H1 (cell line): ENCODE measurements around the gene SLC2A1. TPM values are rescaled to one million over a fixed set of nuclear protein-coding genes. Genes with fewer than 3 reads are reported as not detected.
A peak's percentile ranks its signal among the peaks of the same experiment; 100 is the strongest.

Experiments
- CTCF ChIA-PET: fragments of 300-600 bp; sonication (Branson Sonifier 250); formaldehyde crosslinking; loops from one replicate; lab custom pipeline; 2021; ENCODE audit not compliant: partially characterized antibody; lab: Charles Lee
- POLR2A ChIA-PET: fragments of 300-600 bp; sonication (Branson Sonifier 250); formaldehyde crosslinking; loops from one replicate; lab custom pipeline; 2021; ENCODE audit warnings: inconsistent platforms; ENCODE audit not compliant: partially characterized antibody; lab: Charles Lee
- DNase-seq, 2 experiments: peaks; one replicate each; pipeline versions ENCODE4 v3.0.0 to v3.0.0-alpha.2; 2010 to 2022; ENCODE audit warnings: low spot score in 2 of 2, low read depth in 1 of 2, mixed read lengths in 1 of 2
- FAIRE-seq: peaks from 2 replicates; lab custom pipeline; 2011; peaks lifted over from hg19 to GRCh38; lab: Jason Lieb, UNC
- H2AFZ ChIP-seq: 2 replicates; pipeline ENCODE4 v1.8.1; 2012; ENCODE audit warnings: low read length, inconsistent platforms
- H2AK5ac ChIP-seq: 2 replicates; pipeline ENCODE4 v1.6.1; 2013; ENCODE audit warnings: low read depth, low read length
- H2BK120ac ChIP-seq: replicated peaks from 2 replicates; pipeline ENCODE3; 2013; ENCODE audit warnings: low read depth, low read length, inconsistent platforms
- H2BK12ac ChIP-seq: 2 replicates; pipeline ENCODE4 v1.6.1; 2013; ENCODE audit warnings: low read depth, low read length
- H2BK15ac ChIP-seq: 2 replicates; pipeline ENCODE4 v1.6.1; 2013; ENCODE audit warnings: low read length
- H2BK20ac ChIP-seq: 2 replicates; pipeline ENCODE4 v1.6.1; 2013; ENCODE audit warnings: low read length
- H2BK5ac ChIP-seq: 2 replicates; pipeline ENCODE4 v1.6.1; 2013; ENCODE audit warnings: low read depth, low read length
- H3K14ac ChIP-seq: 2 replicates; pipeline ENCODE4 v1.6.1; 2013; ENCODE audit warnings: inconsistent platforms; ENCODE audit not compliant: insufficient read length
- H3K18ac ChIP-seq: 2 replicates; pipeline ENCODE4 v1.6.1; 2013; ENCODE audit warnings: low read length; ENCODE audit errors: extremely low read depth
- H3K23ac ChIP-seq: 2 replicates; pipeline ENCODE4 v1.6.1; 2013; ENCODE audit warnings: inconsistent platforms; ENCODE audit not compliant: insufficient read length
- H3K23me2 ChIP-seq: 2 replicates; pipeline ENCODE4 v1.6.1; 2013; ENCODE audit warnings: low read depth, low read length
- H3K27ac ChIP-seq: 2 replicates; pipeline ENCODE4 v1.6.1; 2011; ENCODE audit warnings: low read depth, low read length, inconsistent platforms
- H3K27me3 ChIP-seq, 4 experiments: replicated peaks in 1 of 4; 1 replicate in 1 of 4; 2 replicates in 3 of 4; pipeline versions ENCODE4 v1.6.1 to v1.8.1; 2011 to 2013; ENCODE audit warnings: low read length in 3 of 4, mild to moderate bottlenecking in 3 of 4, inconsistent platforms in 2 of 4, mixed read lengths in 2 of 4, moderate library complexity in 1 of 4; ENCODE audit not compliant: control insufficient read depth in 3 of 4, insufficient read depth in 3 of 4; ENCODE audit errors: extremely low read depth in 1 of 4
- H3K36me3 ChIP-seq, 4 experiments: 2 replicates each; pipeline versions ENCODE4 v1.6.1 to v1.8.1; 2011 to 2013; ENCODE audit warnings: mild to moderate bottlenecking in 4 of 4, low read length in 3 of 4, moderate library complexity in 2 of 4, control low read depth in 1 of 4, inconsistent platforms in 1 of 4; ENCODE audit not compliant: insufficient read depth in 4 of 4, control insufficient read depth in 2 of 4
- H3K4ac ChIP-seq: replicated peaks from 2 replicates; pipeline ENCODE3; 2013; ENCODE audit warnings: low read length, low read depth, mixed read lengths, inconsistent platforms; ENCODE audit not compliant: insufficient read length
- H3K4me1 ChIP-seq, 4 experiments: replicated peaks in 1 of 4; 1 replicate in 1 of 4; 2 replicates in 3 of 4; pipeline versions ENCODE4 v1.6.1 to v1.8.1; 2011 to 2013; ENCODE audit warnings: low read length in 3 of 4, inconsistent platforms in 2 of 4, mixed read lengths in 1 of 4; ENCODE audit not compliant: insufficient read depth in 4 of 4, control insufficient read depth in 3 of 4
- H3K4me2 ChIP-seq, 2 experiments: 2 replicates each; pipeline versions ENCODE4 v1.6.1 to v1.8.1; 2011 to 2013; ENCODE audit warnings: low read depth in 2 of 2, low read length in 2 of 2, control low read depth in 1 of 2, inconsistent platforms in 1 of 2, mild to moderate bottlenecking in 1 of 2; ENCODE audit not compliant: insufficient read depth in 1 of 2
- H3K4me3 ChIP-seq, 4 experiments: fragments of 200-600, 300-600 bp in 1 of 4; sonication (generic), shearing (Covaris generic), sonication (Bioruptor Twin) in 1 of 4; 2 replicates each; pipeline versions ENCODE4 v1.5.1 to v1.8.1; 2011 to 2016; ENCODE audit warnings: low read length in 4 of 4, low read depth in 3 of 4, control low read depth in 2 of 4, inconsistent platforms in 2 of 4, mild to moderate bottlenecking in 2 of 4, mixed read lengths in 1 of 4, moderate library complexity in 1 of 4; ENCODE audit not compliant: insufficient read depth in 2 of 4; ENCODE audit errors: extremely low read depth in 1 of 4
- H3K56ac ChIP-seq: replicated peaks from 2 replicates; pipeline ENCODE3; 2013; ENCODE audit warnings: low read depth, mild to moderate bottlenecking, mixed read lengths, low read length, inconsistent platforms; ENCODE audit not compliant: insufficient read length
- H3K79me1 ChIP-seq: 2 replicates; pipeline ENCODE4 v1.6.1; 2013; ENCODE audit warnings: low read depth, low read length, control low read depth
- H3K79me2 ChIP-seq, 2 experiments: 2 replicates each; pipeline versions ENCODE4 v1.6.1 to v1.8.1; 2012 to 2013; ENCODE audit warnings: low read length in 2 of 2, mild to moderate bottlenecking in 2 of 2, inconsistent platforms in 1 of 2; ENCODE audit not compliant: insufficient read depth in 2 of 2, control insufficient read depth in 1 of 2
- H3K9ac ChIP-seq, 4 experiments: replicated peaks in 1 of 4; 1 replicate in 1 of 4; 2 replicates in 3 of 4; pipeline versions ENCODE4 v1.6.1 to v1.8.1; 2011 to 2013; ENCODE audit warnings: low read depth in 3 of 4, low read length in 3 of 4, control low read depth in 2 of 4, mild to moderate bottlenecking in 2 of 4, moderate library complexity in 2 of 4, inconsistent platforms in 1 of 4; ENCODE audit errors: extremely low read depth in 1 of 4
- H3K9me3 ChIP-seq, 2 experiments: 2 replicates each; pipeline versions ENCODE4 v1.6.1 to v1.8.1; 2012 to 2013; ENCODE audit warnings: mild to moderate bottlenecking in 2 of 2, moderate library complexity in 2 of 2, control low read depth in 1 of 2, inconsistent platforms in 1 of 2, low read depth in 1 of 2, low read length in 1 of 2, mixed read lengths in 1 of 2; ENCODE audit not compliant: insufficient read depth in 2 of 2
- H4K20me1 ChIP-seq, 2 experiments: replicated peaks in 1 of 2; 2 replicates each; pipeline versions ENCODE3 to v1.8.1; 2011 to 2013; ENCODE audit warnings: inconsistent platforms in 2 of 2, low read length in 2 of 2, mild to moderate bottlenecking in 1 of 2; ENCODE audit not compliant: insufficient read depth in 2 of 2, control insufficient read depth in 1 of 2
- H4K5ac ChIP-seq: 2 replicates; pipeline ENCODE4 v1.6.1; 2013; ENCODE audit warnings: low read length, low read depth, mixed read lengths, inconsistent platforms; ENCODE audit not compliant: insufficient read length
- H4K8ac ChIP-seq: 2 replicates; pipeline ENCODE4 v1.8.0; 2013; ENCODE audit warnings: mild to moderate bottlenecking, moderate library complexity, low read length, inconsistent platforms; ENCODE audit not compliant: insufficient read depth; ENCODE audit errors: extremely low read depth
- H4K91ac ChIP-seq: replicated peaks from 2 replicates; pipeline ENCODE3; 2013; ENCODE audit warnings: low read length, mixed read lengths, inconsistent platforms; ENCODE audit not compliant: insufficient read length
- ASH2L ChIP-seq: fragments of 200-600, 300-600 bp; sonication (generic); IDR thresholded peaks from one replicate; pipeline ENCODE4 v1.7.1; 2017; ENCODE audit warnings: low read length
- CHD1 ChIP-seq: IDR thresholded peaks from 2 replicates; pipeline ENCODE4 v1.6.1; 2012; ENCODE audit warnings: low read depth, low read length, improper control_type of control experiment
- SUZ12 ChIP-seq: fragments of 200-600 bp; sonication (generic); IDR thresholded peaks from 2 replicates; pipeline ENCODE4 v1.6.1; 2012; ENCODE audit warnings: mild to moderate bottlenecking, inconsistent platforms, low read length, moderate library complexity, mixed read lengths
- TBP ChIP-seq: IDR thresholded peaks from 2 replicates; pipeline ENCODE4 v1.6.1; 2011; ENCODE audit warnings: low read depth, low read length, improper control_type of control experiment
- WGBS, 2 experiments: shearing (Covaris generic) in 1 of 2; methylation state at CpG; one replicate each; pipeline versions ENCODE4 v1.1.6 to v1.1.7; 2013 to 2015; ENCODE audit warnings: low lambda C conversion rate in 2 of 2, mixed read lengths in 2 of 2, inconsistent platforms in 1 of 2, low coverage in 1 of 2, missing lambda C conversion rate in 1 of 2; ENCODE audit not compliant: insufficient replicate concordance in 2 of 2, insufficient coverage in 1 of 2, insufficient read length in 1 of 2; ENCODE audit errors: extremely low coverage in 1 of 2, missing lambda C conversion rate in 1 of 2; 5-methylcytosine and 5-hydroxymethylcytosine counted together
- polyA plus RNA-seq, 7 experiments: library from polyadenylated mRNA; depleted of rRNA in 3 of 7; stranded (reverse) in 5 of 7; unstranded in 2 of 7; fragments of >200 nt in 5 of 7; fragments of 200-250 nt in 2 of 7; gene quantifications; 1 replicate in 5 of 7; 2 replicates in 1 of 7; 4 replicates in 1 of 7; pipeline versions ENCODE4 v1.2.1 to v1.2.3, GENCODE V29; 2011 to 2013; ENCODE audit warnings: missing spikeins in 2 of 7, mixed read lengths in 2 of 7
- total RNA-seq: library from RNA; stranded (reverse); fragmentation: NEBNext Ultra II Directional; extraction: Animal tissue kit (Norgen Biotek cat#: 25700); gene quantifications from 2 replicates; pipeline ENCODE4 v1.2.1, GENCODE V29; 2021

Gene SLC2A1
- total and polyA plus RNA-seq, 2 of the 8 experiments (the other 6 are each of a cell fraction or from before 2014, with no cell fraction given) = 230 to 308 TPM

DNA sequence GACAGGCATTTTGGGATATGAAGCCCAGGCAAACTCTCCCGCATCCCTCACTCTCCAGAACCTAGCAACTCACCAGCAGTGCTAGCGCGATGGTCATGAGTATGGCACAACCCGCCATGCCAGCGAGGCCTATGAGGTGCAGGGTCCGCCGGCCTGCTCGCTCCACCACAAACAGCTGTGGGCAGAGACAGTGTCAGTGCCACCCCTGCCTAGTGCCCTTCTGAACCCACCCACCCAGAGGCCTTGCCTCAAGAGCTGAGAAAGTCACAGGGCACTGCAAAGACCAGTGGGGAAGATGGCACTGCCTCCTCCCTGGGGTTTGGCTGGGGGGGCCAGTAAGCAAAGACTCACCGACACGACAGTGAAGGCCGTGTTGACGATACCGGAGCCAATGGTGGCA is 29.8 kb downstream of the SLC2A1 start:
- H4K20me1 ChIP-seq = peaks cover 21 to 38% of the 10 kb centered on the region in 2 experiments
- no peak overlapping the region for H2BK20ac ChIP-seq
- no peak overlapping the region for H2AFZ ChIP-seq
- no peak overlapping the region for H2AK5ac ChIP-seq
- no peak overlapping the region for H2BK15ac ChIP-seq
- FAIRE-seq = no peak
- no peak overlapping the region for H4K5ac ChIP-seq
- no peak overlapping the region for H3K18ac ChIP-seq
- peaks cover 6% of the 10 kb centered on the region; the same call in 1 of the 2 replicates for H3K23me2 ChIP-seq
- H4K8ac ChIP-seq = peak overlapping the region; percentile 64; the same call in 1 of the 2 replicates
- no peaks in the 10 kb centered on the region for H3K27me3 ChIP-seq
- no peak overlapping the region for H3K56ac ChIP-seq
- DNase-seq = no peak
- peaks cover 51 to 66% (median 60%) of the 10 kb centered on the region in 4 experiments for H3K36me3 ChIP-seq
- H3K4me1 ChIP-seq = peaks cover 4 to 20% (median 10%) of the 10 kb centered on the region in 4 experiments
- no peak overlapping the region for H2BK12ac ChIP-seq
- 94% methylated on average over 13 of the region's 13 CpGs; no CpG with 5 or more reads in 1 of the 2 experiments for WGBS, 2 experiments
- H3K14ac ChIP-seq = no peak overlapping the region
- no peak overlapping the region for H3K23ac ChIP-seq
- no peak overlapping the region for H3K4me2 ChIP-seq
- H3K79me1 ChIP-seq = peaks cover 9% of the 10 kb centered on the region
- H2BK5ac ChIP-seq = no peak overlapping the region; the same call in 1 of the 2 replicates
- H3K27ac ChIP-seq = no peak overlapping the region
- POLR2A ChIA-PET = no interaction called here
- CTCF ChIA-PET = interaction anchor here (9.3 kb wide), 1 partner anchor 141 kb away, joined by 136 read pairs; no protein-coding TSS in a partner anchor
- H4K91ac ChIP-seq = no peak overlapping the region
- H3K79me2 ChIP-seq = peaks cover 0 to 26% of the 10 kb centered on the region in 2 experiments; a peak in 2 of 4 replicates
- no peak overlapping the region for H3K4ac ChIP-seq
- no peaks in the 10 kb centered on the region for H3K9me3 ChIP-seq
- H3K9ac ChIP-seq = no peak overlapping the region
- no peak overlapping the region for H2BK120ac ChIP-seq
- no peak overlapping the region for H3K4me3 ChIP-seq
- no peak for TF ChIP-seq TBP
- TF ChIP-seq CHD1 = no peak
- no peak for TF ChIP-seq ASH2L
- TF ChIP-seq SUZ12 = no peak
